Keratinocyte (primary cell): ENCODE data around the gene ACTL7B.

Experiments
- EZH2 ChIP-seq: IDR thresholded peaks from one replicate; pipeline ENCODE4 v1.6.1; 2012; ENCODE audit warnings: inconsistent platforms, mild to moderate bottlenecking, low read length, moderate library complexity
- TF ChIP-seq, protein P1 (sequence below), 3 experiments: IDR thresholded peaks in 1 of 3; conservative IDR thresholded peaks in 1 of 3; optimal IDR thresholded peaks in 1 of 3; 2 replicates in 2 of 3; 3 replicates in 1 of 3; pipeline versions ENCODE3 to v1.5.1; 2011; ENCODE audit warnings: low read length in 3 of 3, mild to moderate bottlenecking in 3 of 3, moderate library complexity in 2 of 3, control low read depth in 1 of 3, inconsistent platforms in 1 of 3; ENCODE audit not compliant: insufficient read depth in 2 of 3; ENCODE audit errors: extremely low read depth in 1 of 3

DNA sequence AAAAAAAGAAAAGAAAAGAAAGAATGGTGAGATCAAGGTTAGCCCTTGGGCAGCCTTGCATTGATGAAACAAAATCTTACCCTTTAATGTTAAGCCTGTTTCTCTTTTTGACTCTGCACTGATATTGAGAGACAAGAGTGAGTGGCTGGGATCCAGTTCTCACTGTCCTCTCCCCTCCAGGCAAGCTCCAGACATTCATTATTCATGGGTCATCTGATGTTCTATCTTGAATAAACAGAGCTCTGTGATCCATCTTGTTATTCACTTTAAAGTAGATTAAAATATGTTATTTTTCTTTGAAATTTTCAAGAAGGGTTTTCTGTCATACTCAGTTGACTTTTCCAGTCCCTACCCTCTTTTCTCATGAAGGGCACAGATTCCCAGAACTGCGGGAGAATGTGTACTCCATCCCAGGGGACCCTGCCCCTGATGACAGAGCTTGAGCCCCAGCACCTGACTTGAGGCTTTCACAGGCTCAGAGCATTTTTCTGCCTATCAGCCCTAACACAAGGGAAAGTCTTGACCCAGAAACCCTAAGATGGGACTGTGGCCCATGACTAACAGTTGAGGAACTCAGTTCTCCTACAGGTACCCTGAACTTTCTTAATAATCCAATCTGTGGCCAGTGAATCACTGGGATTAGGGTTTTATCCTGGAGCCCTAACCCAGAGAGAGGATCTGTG is 24.1 kb downstream of the ACTL7B start:
- TF ChIP-seq, protein P1, sequence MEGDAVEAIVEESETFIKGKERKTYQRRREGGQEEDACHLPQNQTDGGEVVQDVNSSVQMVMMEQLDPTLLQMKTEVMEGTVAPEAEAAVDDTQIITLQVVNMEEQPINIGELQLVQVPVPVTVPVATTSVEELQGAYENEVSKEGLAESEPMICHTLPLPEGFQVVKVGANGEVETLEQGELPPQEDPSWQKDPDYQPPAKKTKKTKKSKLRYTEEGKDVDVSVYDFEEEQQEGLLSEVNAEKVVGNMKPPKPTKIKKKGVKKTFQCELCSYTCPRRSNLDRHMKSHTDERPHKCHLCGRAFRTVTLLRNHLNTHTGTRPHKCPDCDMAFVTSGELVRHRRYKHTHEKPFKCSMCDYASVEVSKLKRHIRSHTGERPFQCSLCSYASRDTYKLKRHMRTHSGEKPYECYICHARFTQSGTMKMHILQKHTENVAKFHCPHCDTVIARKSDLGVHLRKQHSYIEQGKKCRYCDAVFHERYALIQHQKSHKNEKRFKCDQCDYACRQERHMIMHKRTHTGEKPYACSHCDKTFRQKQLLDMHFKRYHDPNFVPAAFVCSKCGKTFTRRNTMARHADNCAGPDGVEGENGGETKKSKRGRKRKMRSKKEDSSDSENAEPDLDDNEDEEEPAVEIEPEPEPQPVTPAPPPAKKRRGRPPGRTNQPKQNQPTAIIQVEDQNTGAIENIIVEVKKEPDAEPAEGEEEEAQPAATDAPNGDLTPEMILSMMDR (optimal IDR thresholded peaks at IDR 0.05 in 1 of 3, IDR thresholded peaks at IDR 0.05 in 1 of 3, conservative IDR thresholded peaks at IDR 0.05 in 1 of 3; ENCODE audit: extremely low read depth in 1 of 3, insufficient read depth in 2 of 3, low read length in 3 of 3) = no peak
- TF ChIP-seq EZH2 = no peak
